NT2/D1 (cell line): ENCODE measurements around the gene GTPBP6.

ENCODE experiments used
- YY1 ChIP-seq: IDR thresholded peaks from 2 replicates; pipeline ENCODE4 v1.6.1; 2011; ENCODE audit not compliant: insufficient read length, insufficient read depth
- ZNF274 ChIP-seq: IDR thresholded peaks from 2 replicates; pipeline ENCODE4 v1.6.1; 2011; ENCODE audit warnings: mild to moderate bottlenecking, low read depth, low read length

DNA sequence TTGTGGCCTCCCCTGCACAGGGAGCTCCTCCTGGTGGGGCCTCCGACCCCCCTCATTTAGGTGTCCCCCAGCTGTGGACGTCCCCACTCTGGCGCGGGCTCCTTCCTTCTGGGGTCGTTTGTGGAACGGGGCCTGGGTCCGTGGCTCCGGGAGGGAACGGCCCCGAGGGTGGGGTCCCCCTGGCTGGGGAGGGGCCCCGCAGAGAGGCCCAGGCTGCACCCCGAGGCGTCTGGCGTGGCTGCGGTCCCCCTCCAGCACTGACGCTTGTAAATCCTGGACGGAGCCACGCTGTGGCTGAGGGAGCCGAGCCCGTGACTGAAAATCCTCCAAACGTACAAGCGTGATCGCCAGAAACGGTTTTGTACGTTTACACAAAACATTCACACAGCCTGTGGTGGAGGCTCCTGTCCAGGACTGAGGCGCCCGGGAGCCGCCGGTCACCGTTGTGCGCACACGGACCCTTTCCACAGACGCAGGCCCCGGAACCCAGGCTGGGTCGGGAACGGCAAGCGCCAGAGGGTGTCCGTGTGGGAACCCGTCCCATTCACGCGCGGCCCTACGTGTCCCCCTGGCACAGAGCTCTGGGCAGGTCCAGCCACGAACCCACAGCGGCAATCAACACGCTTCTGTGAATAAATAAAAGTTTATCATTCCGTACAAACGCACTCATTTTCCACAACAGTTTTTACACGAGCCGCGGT, 15.2 kb upstream of the GTPBP6 start:
- TF ChIP-seq ZNF274 (no peak), YY1 (no peak)
